Neutrophil (primary cell): ENCODE measurements around the gene MED12L.
"Not testable (repeated sequence)": the region's sequence is repeated elsewhere in the genome, so short reads cannot be mapped to it uniquely, and the experiment has no call there.

Source experiments
- H3K27ac ChIP-seq: fragments of 200-600 bp; sonication (generic); 2 replicates; pipeline ENCODE4 v1.5.1; 2016; ENCODE audit warnings: mild to moderate bottlenecking, moderate library complexity
- H3K27me3 ChIP-seq: fragments of 200-600 bp; sonication (generic); 2 replicates; pipeline ENCODE4 v1.6.0; 2016; ENCODE audit warnings: mild to moderate bottlenecking
- H3K36me3 ChIP-seq: fragments of 200-600 bp; sonication (generic); 2 replicates; pipeline ENCODE4 v1.5.1; 2017
- H3K4me1 ChIP-seq, 2 experiments: fragments of 200-600 bp in 1 of 2; sonication (generic) in 1 of 2; 1 replicate in 1 of 2; 2 replicates in 1 of 2; pipeline versions ENCODE4 v1.5.1 to v1.6.1; 2013 to 2016; ENCODE audit warnings: low read depth in 1 of 2, low read length in 1 of 2, mild to moderate bottlenecking in 1 of 2, moderate library complexity in 1 of 2; ENCODE audit not compliant: control insufficient read depth in 1 of 2, insufficient read depth in 1 of 2
- H3K4me3 ChIP-seq, 2 experiments: fragments of 200-600 bp in 1 of 2; sonication (generic) in 1 of 2; 1 replicate in 1 of 2; 2 replicates in 1 of 2; pipeline ENCODE4 v1.5.1; 2013 to 2016; ENCODE audit warnings: low read depth in 1 of 2, low read length in 1 of 2, mild to moderate bottlenecking in 1 of 2, moderate library complexity in 1 of 2
- H3K9me3 ChIP-seq: fragments of 200-600 bp; sonication (generic); 2 replicates; pipeline ENCODE4 v1.5.1; 2016
- CTCF ChIP-seq: fragments of 200-600 bp; sonication (generic); IDR thresholded peaks from 2 replicates; pipeline ENCODE4 v1.5.1; 2016; ENCODE audit warnings: antibody characterized with exemption

The MED12L gene

DNA sequence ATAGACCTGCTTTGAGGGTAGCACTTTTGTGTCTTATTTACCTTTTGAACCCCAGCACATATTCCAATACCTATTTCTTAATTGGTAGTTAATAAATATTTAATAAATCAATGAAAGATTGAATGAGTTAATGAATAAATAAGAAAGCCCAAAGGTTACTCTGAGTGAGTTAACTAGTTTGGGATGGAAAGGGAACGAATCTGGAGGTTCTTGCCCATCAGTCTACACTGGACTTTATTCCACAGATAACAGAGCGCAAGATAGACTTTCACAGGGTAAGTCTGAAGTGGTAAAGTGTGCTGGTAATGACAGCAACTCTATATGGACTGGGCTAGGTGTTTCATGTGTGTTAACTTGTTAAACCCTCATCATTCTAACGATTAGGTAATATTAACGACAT, 33.1 kb upstream of the MED12L start:
- Histone ChIP-seq H3K9me3 (no peaks in the 10 kb centered on the region), H3K4me3 (no peak overlapping the region), H3K27ac (no peak overlapping the region), H3K36me3 (no peaks in the 10 kb centered on the region), H3K4me1 (no peaks in the 10 kb centered on the region), H3K27me3 (no peaks in the 10 kb centered on the region)
- TF ChIP-seq CTCF = no peak

- no peak for TF ChIP-seq CTCF
- H3K9me3 ChIP-seq = no peaks in the 10 kb centered on the region
- no peak overlapping the region for H3K27ac ChIP-seq
- no peaks in the 10 kb centered on the region for H3K4me1 ChIP-seq
- no peak overlapping the region for H3K4me3 ChIP-seq
- no peaks in the 10 kb centered on the region for H3K36me3 ChIP-seq
- H3K27me3 ChIP-seq = no peaks in the 10 kb centered on the region
Measured at GRCh38 chr3:151052756-151053155, 32.7 kb upstream of the MED12L start.

DNA sequence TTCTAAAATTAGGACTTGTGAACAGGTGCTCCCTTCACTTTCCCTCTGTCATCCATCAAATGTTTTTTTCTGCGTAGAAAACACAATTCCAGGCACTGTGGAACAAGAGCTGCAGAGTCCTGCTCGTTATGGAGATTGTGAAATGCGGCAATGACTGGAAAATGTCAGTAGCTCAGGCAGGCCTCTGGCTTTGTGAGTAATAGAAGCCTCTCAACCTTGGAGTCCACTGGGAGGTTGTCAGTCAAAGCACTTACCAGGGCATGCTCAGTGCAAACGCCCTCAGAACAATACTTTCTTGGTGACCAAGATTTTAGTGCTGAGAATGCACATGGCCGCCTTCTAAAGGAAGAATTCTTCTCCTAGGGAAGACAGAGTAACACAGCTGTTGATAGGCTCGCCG, 26.7 kb upstream of the MED12L start:
- no peak overlapping the region for H3K4me3 ChIP-seq
- no peak overlapping the region for H3K27ac ChIP-seq
- TF ChIP-seq CTCF = no peak
- no peaks in the 10 kb centered on the region for H3K9me3 ChIP-seq
- no peaks in the 10 kb centered on the region for H3K27me3 ChIP-seq
- no peaks in the 10 kb centered on the region for H3K36me3 ChIP-seq
- no peaks in the 10 kb centered on the region for H3K4me1 ChIP-seq

DNA sequence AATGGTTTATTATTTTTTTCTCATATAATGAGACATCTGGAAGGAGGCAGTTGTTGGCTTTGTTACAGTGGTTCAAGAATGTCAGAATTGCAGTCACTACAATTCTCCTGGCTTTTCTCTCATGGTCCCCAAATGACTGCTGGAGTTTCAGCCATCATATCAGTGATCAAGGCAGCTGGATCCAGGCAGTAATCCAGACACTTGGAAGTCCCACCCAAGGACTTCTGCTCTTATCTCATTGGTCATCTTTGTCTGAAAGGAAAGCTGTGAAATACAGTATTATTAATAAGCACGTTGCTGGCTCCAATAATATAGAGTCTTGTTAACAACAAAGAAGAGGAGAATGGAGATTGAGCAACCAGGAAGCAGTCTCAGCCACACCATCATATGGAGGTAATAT, 22.9 kb upstream of the MED12L start:
- Histone ChIP-seq H3K9me3 (no peaks in the 10 kb centered on the region), H3K36me3 (no peaks in the 10 kb centered on the region), H3K4me3 (no peak overlapping the region), H3K27ac (no peak overlapping the region), H3K27me3 (no peaks in the 10 kb centered on the region), H3K4me1 (no peaks in the 10 kb centered on the region)
- TF ChIP-seq CTCF = no peak

DNA sequence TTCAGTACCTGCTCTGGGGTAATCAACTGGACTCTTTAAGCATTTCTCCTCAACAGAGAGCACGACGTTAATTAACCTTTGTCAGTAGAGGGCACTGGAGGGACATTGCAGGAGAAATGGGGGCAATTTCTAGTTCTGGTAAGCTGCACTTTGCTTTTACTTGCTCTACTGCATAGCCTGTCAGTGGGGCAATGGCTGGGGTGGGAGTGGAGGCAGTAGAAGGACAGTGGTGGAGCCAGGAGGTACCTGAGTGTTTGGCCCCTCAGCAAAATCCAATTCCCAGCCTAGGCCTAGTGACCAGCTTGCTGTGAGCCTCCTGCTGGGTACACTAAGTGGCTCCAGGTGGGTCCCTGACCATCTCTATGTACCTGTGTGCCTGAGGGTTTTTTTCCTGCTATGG, 18.3 kb upstream of the MED12L start:
- no peak for TF ChIP-seq CTCF

DNA sequence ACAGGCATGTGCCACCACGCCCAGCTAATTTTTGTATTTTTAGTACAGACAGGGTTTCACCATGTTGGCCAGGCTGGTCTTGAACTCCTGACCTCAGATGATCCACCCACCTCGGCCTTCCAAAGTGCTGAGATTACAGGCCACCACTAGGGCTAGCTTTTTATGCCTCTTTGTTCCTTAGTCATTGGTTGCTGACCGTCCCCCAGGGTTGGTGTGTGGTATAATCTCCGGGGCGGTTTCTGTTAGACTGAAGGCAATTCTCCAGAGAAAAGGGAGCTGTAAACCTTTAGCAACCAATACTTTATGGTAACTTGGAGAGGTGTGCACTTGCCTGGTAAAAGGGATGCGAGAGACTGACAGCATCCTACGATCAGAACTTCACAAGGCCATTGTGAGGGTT, 12.6 kb upstream of the MED12L start:
- H3K27ac ChIP-seq, H3K27me3 ChIP-seq, H3K9me3 ChIP-seq, H3K4me3 ChIP-seq, H3K4me1 ChIP-seq, H3K36me3 ChIP-seq: not testable (repeated sequence)

More for the DNA sequence above, 18.3 kb upstream of the MED12L start:
- Histone ChIP-seq H3K27me3 (no peaks in the 10 kb centered on the region), H3K36me3 (no peaks in the 10 kb centered on the region), H3K27ac (no peak overlapping the region), H3K9me3 (no peaks in the 10 kb centered on the region), H3K4me1 (no peaks in the 10 kb centered on the region), H3K4me3 (no peak overlapping the region)
